C1 segment of cervical spinal cord (tissue), 14 donors: ENCODE data around the gene CCNE1.

ENCODE experiments used
- DNase-seq, 14 donors: peaks; one replicate each; lab custom pipeline; 2025; lab: John Stamatoyannopoulos, UW

Gene CCNE1

DNA sequence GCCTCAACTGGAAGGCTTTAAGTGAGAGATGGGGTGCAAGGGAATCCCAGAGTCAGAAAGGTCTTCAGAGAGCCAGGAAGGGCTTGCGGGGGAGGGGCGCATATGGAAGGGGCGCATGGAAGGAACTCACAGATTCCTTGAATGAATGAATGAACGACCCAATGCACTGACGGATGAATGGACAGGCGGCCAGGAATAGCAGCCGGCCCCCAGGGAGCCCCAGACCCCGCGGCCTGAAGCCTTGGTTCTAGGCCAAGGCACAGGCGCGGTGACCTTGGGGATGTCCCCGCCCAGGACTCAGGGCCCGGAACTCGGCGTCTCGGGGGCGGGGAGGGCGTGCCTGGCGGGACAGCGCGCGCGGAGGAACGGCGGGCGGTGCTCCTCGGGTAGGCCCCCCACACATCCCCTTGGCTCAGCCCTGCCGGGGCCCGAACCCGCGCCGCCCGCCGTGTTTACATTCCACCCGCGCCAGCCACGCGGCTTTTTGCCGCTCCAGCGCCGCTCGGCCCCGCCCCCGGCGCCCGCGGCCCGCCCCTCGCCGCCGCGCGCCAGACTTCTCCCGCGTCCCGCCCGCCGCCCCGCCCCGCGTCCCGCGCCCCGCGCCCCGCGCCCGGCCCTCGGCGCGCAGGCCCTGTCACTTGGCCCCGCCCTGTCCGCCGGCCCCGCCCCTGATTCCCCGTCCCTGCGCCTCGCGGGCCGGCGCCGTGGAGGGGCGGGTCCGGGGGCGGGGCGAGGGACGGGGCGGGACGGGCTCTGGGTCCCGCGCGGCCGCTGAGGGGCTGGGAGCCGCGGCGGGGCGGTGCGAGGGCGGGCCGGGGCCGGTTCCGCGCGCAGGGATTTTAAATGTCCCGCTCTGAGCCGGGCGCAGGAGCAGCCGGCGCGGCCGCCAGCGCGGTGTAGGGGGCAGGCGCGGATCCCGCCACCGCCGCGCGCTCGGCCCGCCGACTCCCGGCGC, at the start of gene CCNE1:
Gene CCNE1, plus strand, starts transcription at position 867 of the 955 bp plus-strand sequence. CDS start 565 bp downstream, outside the sequence.
- DNase-seq, result peak in 13 of 14 donors; percentile 25 to 91 (median 76)

DNA sequence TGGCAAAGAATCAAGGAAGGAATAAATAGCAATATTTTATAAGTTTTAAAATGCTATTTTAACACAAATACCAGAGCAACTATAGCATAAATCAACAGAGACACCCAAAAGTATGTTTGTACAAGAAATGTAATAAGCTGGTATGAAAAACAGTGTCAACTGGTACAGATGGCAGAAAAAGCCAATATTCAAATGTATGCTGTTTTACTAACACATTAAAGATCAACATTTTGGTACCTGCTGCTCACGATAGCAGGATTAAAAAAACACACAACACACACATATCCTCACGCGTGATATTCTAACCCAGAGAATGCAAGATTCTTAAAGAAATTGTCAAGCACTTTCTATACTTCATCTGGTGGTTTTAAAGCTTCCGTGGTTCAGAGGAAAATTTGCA, 48.6 kb upstream of the CCNE1 start:
- no peak for DNase-seq

DNA sequence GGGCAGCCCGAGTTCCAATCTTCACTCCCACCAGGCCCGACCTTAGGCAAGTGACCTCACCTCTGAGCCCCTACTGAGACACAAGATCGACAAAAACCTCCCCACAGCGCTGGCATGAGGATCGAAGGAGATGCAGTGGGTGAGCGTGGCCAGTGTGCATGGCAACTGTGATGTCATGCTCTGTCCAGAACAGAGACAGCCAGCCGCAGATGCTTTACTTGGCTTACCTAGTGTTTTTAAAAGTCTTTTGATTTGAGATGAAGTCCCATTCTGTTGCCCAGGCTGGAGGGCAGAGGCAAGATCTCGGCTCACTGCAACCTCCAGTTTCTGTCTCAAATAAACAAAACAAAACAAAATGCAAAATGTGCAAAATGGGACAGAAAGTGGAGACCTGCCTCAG, 47.4 kb upstream of the CCNE1 start:
- DNase-seq, result no peak

DNA sequence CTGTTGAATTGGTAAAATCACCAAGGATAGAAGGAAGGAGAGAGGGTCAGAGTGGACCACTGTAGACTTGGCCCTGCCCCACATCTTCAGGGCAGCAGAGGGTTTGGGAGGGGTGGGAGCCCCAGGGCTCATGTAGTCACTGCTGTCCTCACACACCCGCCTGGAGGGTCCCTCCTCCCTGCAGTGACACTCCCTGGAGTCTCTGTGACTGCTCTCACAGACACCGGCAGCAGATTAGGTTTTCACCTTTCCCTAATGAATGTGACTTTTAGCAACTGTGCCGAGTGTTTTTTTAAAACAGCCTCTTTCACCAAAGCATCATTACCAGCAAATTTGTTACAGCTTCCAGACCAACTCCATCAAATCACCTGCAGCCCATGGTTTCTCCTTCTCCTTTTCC, 45.7 kb upstream of the CCNE1 start:
- DNase-seq, result no peak

DNA sequence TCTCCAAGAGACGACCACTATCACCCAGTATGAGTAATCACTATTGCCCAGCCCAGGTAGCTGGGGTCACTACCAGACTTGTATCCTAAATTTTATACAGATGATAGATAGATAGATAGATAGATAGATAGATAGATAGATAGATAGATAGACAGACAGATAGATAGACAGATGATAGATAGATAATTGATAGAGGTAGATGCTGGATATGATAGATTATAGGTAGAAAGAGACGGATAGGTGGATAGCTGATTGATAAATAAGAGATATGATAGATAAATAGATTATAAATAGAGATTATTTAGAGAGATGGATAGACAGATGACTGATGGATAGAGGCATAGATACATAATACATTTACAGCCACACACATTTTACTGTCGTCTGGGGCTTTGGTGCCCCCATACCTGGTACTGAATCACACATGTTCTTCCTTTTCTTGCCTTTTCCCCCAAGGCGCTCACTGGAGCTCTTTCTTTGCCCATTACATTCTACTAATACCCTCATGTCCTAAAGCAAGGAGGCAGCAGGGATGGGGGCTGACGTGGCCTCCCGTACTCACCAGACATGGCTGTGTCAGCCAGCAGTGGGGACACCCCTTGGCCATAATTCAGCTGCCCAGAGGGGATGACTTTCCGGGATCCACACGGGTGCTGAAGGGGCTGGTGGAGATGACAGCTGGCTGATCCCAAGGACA, 44.6 kb upstream of the CCNE1 start:
- no peak for DNase-seq

DNA sequence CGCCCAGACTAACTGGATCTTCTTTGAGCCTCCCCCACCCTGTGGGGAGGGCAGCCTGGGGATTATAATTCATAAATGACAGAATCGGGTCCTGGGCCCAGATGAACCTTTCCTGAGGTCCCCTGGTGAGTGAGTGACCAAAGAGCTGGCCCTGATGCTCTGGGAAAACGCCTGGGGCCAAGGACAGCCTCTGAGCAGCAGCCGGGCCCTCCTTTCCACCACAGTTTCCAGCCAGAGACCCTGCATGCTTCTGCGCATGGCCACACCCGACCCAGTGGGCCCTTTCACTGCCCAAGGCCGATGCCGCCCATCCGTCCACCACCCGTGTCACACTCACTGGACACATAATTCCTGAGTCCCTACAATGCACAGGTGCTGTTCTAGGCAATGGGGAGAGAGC, 43.6 kb upstream of the CCNE1 start:
- no peak for DNase-seq

DNA sequence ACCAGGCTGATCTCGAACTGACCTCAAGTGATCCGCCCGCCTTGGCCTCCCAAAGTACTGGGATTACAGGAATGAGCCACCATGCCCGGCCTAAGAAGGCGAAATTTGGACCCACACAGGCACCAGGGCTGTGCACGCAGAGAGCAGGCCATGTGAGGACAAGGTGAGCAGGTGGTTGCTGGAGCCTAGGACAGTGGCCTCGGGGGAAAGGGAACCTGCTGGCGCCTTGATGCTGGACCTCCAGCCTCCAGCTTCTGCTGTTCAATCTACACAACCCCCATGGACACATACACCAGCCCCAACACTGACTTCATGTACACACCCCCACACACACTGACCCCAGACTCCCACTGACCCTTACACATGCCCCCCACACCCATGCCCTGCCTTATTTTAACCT, 41.8 kb upstream of the CCNE1 start:
- DNase-seq, result no peak

DNA sequence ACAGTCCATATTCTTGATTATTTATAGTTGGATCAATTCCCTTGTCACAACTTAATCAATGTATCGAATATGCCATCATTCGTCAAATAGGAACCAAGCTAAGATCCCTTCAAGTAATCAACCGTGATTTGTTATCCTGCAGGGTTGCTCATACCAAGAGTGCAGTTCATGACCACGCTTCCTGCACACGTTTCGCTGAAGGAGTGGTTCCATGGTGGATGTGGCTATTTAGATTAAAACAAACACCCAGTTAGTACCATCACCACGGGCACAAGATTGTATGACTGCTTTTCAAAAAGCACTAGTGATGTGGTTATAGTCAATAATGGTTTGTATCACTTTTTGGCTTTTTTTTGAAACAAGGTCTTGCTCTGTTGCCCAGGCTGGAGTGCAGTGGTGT, 41.1 kb upstream of the CCNE1 start:
- no peak for DNase-seq

DNA sequence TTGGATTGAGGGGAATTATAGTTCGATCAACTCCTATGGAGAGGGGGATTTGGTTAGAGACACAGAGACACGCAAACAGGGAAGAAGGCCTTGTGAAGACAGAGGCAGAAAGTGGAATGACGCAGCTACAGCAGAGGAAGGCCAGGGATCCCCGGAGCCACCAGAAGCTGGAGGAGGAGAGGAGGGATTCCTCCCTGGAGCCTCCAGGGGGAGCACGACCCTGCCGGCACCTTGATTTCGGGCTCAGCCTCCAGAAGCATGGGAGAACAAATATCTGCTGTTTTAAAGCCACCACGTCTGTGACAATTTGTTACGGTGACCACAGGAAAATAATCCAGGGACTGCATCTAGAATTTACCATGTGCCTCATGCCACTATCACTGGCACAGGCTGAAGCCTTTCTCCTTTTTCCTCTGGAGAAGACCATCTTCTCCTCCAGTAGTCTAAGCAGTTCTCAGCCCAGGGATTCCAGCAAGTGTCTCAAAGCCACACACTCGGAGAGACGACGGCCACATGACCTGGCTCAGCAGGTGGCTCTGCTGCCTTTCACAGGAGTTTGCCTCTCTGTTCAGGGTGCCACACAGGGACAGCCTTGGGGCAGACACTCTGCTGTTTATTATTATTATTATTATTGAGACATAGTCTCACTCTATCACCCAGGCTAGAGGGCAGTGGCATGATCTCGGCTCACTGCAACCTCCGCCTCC, 39.9 kb upstream of the CCNE1 start:
- peak in 7 of 14 donors; percentile 1 to 46 (median 11) for DNase-seq

DNA sequence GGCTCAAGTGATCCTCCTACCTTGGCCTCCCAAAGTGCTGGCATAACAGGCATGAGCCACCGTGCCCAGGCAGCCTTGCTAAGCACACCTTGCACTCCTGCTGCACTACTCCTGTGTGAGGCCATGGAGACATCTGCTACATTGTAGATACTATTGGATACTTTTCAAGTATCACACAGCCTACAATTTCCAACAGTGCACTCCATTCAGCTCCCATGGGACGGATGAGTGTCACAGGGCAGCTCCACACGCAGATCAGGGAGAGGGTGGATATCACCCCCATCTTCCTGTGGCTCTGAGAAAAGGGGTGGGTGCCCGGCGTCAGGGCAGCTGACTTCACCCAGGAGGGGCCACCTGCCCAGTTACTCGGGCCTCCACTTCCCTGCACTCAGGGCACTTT, 39.1 kb upstream of the CCNE1 start:
- DNase-seq, result no peak

DNA sequence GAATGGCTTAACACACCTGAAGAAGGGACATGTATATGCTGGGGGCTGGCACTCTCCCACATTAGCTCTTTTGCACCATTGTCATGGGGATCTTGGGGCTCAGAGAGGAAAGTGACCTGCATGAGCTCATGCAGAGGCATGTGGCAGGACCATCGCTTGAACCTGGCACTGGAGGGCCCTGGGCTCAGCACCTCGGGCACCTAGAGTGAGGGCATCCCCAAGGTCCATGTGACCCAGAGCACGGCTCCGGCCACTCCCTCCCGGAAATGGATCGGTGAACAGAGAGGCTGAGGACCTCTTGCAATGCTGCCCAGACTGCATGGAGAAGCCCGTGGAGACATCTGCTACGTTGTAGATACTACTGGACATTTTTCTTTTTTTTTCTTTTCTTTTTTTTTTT, 38.6 kb upstream of the CCNE1 start:
- DNase-seq, result no peak

DNA sequence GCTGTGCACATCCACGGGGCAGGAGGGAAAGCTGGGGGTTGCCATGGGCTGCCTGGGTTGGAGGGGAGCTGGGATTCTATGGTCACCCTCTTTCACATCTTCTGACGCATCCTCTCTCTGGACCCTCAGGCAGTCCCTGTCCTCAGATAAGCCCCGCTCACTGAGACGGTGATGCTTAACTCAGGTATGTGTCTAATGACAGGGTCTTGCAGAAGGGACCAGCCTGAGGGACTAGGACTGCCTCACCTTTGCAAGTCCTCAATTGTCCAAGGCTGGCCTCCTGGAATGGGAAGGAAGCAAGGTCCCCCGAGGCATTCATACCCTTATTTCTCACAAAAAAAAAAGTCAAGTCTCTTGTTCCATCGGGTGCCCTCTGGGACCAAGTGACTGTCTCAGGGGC, 37.7 kb upstream of the CCNE1 start:
- no peak for DNase-seq

DNA sequence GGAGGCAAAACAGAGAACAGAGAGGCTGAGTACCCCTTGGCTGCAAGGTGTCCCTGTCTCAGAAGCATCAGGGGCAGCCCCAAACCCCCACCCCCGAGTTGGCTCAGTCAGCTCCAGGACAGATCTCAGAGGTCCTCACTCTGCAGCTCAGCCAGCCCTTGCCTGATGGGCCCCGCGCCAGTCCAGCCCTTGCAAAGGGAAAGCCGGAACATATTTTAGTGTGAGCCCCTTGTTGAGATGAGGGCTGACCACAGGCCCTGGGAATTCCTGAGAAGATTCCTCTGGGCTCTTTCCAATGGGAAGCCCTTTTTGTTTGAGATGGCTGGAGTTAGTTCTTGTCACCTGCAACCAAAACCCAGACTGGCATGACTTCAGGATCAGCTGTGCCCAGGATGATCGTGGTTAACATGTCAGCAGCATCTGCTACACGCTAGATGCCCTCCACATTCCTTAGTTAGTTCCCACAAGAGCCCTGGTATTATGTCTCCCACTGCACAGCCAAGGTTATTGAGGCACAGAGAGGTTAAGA, 33.9 kb upstream of the CCNE1 start:
- DNase-seq, result no peak

DNA sequence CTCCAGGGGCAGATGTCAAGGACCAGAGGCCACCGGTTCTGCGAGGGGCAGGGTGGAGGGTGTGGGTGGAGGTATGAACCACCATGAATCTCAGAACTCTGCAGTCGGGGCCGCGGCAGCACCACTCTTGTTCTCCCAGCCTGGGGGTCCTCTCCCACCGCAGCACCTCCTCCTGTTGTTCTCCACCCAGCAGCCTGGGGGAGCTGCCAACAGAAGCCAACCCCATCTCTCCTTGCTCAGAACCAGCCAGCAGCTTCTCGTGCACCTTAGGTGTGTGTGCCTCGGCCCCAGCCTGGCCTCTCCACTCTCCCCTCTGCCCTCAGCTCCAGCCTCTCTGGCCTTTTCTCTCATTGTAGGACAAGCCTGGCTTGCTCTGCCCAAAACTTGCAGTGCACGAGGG, 31.9 kb upstream of the CCNE1 start:
- no peak for DNase-seq

DNA sequence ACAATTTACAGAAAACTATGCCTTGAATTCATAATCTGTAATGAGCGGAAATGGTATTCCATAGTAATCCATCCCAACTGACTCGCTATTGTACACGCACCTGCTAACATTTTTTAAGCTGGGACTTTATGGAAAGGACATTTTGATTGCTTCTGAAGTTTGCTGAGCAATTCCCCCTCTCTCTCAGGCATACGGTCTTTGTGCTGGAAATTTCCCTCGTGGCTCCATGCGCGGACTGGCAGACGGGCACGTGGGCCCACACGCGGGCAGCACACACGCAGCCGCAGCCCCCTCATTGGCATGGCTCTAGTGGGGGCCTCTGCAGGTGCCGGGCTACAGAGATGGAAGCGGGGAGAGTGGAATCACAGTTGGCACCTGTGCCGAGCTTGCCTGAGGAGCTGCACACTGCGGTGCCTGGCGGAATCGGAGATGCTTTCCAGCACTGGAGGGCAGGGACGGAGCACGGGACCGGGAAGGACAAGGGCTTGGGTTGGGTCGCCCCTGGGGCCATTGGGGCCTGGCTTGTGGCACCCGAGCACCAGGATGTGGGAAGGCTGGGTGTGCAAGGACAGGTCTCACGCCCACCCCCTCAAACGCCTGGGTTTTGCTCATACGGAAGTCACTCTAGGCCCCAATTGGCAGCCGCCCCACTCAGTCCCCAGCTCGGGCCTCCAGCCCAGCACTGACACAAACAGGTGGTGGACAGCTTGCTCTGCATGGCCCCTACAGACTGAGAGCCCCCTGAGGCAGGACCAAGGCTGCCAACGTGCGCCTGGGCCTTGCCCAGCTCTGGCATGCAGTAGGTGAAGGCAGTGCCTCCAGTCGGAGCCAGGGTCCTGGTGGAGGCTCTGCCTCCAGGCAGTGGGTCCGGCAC, 30.2 kb upstream of the CCNE1 start:
- peak in 2 of 14 donors; percentile 49 to 92 for DNase-seq

DNA sequence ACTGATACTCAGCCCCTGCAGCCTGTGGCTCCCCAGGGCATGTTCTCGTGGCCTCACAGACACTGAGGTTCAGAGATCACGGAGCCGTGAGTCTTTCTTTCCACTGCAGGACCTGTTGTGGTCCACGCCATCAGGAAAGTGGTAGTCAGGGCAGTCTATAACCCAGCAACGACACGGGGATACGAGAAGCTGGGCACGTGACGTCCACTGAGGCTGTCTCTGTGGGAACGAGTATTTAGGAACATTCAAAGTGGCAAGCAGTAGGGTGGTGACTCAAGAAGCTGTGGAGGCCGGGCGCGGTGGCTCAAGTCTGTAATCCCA, 29.6 kb upstream of the CCNE1 start:
- DNase-seq, result no peak

DNA sequence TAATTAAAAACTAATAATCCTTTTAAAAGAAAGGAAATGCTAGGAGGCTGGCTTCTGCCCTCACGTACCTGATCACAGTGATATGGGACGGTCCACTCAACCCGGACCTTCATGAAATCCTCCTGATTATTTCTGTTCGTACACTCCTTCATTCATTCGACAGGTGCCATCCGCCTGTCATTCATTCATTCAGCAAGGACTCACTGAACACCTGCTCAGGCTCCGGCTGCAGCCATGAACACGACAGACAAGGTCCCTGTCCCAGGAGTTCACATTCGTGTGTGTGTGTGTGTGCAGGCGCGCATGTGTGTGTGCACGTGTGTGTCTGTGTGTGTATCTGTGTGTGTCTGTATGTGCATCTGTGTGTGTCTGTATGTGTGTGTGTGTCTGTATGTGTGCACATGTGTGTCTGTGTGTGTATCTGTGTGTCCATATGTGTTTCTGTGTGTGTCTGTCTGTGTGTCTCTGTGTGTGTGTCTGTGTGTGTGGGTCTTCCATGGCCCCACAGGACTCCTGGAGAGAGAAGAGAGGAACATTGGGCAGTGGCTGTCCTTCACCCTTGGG, 28.1 kb upstream of the CCNE1 start:
- no peak for DNase-seq

DNA sequence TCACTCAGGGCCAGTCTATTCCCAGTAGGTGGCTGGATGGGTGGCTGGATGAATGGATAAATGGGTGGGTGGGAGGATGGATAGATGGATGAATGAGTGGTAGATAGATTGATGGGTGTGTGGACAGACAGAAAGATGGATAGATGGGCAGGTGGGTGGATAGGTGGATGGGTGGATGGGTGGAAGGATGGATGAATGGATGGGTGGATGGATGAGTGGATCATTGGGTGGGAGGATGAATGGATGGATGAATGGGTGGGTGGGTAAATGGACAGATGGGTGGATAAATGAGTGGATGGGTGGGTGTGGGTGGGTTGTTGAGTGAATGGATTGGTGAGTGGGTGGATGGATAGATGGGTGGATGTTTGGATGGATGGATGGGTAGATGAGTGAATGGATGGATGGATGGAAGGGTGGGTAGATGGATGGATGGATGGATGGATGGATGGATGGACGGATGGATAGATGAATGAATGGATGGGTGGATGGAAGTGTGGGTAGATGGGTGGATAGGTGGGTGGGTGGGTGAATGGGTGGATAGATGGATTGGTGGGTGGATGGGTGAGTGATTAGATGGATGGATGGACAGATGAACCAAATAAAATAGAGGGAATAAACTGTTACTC, 27.1 kb upstream of the CCNE1 start:
- no peak for DNase-seq

DNA sequence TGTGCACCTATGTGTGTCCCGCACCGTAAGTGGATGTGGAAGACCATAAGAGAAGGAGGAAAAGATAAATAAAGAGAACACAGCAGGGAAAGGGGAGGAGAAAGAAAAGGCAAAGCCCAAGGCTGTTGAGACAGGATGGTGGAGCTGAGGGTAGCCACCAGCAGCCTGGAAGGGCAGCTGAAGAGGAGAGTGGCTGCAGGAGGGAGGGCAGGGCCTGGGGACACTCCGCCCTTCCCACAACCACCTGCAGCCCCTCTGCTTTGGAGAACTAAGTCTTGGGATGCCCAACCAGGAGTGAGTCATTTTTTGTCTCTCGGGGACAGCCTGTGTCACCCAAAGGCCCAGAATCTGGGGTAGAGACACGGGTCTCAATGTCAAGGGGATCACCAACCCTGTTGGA, 26.4 kb upstream of the CCNE1 start:
- DNase-seq, result no peak

DNA sequence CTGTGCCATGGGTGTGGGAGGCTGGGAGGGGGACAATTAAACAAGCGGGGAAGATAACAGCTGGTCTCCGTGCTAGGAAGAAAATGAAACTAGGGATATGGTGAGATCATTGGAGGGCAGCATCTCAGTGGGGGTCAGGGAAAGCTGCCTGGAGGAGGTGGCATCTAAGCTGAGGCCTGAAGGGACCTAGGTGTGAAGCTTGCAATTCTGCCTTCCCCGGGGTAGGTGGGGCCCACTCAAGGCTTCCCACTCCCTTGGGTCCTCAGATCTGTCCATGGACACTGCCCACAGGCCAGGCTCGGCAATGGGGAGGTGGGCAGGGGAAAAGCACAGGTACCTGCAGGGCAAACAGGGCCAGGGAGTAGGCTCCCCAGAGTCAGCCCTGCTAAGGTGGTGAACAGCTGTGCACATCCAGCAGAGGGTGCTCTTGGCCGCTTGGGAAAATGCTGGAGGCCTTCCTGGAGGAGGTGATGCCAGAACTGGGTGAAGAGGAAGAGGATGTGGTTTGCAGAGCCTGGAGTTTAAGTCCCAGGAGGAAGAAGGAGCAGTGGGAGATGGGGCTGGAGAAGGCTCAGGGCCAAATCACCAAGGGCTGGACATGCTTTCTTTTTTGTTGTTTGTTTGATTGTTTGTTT, 25.7 kb upstream of the CCNE1 start:
- no peak for DNase-seq
